ENCODE results near the gene ELP1. TPM values are rescaled to one million over a fixed set of nuclear protein-coding genes. Genes with fewer than 3 reads are reported as not detected.
A peak's percentile ranks its signal among the peaks of the same experiment; 100 is the strongest.

Gene ELP1
- total and polyA plus RNA-seq, 2 donors (not counting 3 experiments of a cell fraction or from before 2014, with no cell fraction given), result 12.6 to 21.8 TPM

DNA sequence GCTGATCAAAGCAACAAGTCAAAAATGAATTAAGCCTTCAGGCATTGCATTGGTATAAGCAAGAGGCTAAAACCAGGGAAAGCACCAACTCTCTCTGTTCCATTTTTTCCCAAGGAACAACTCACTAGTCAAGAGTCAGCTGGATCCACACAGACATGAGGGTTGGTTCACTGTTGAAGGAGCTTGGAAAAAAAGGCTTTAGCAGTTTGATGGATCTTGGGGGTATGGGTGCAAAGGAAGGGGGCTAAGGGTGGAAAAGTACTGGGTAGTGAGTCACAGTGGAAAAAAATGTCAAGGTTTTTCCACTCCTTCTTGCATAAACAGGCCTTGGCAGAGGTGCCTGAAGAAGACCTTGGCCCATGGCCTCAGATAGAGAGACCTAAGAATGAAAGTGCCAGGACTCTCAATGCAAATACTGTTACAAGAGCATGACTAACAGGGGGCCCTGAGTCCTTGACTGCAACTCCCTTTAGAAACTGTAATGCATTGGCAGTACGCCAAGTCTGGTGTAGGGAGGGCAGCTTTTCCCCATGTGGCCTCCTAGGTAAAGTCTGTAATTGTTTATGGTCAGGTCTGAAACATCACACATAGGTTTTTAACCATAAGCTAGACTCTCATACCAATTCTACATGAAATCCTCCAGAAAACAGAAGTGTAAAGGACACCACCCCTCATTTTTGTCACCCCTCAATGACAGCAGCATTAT, 48.1 kb downstream of the ELP1 start:
- Histone ChIP-seq H3K4me2 (ENCODE audit: insufficient read depth, low read length) (no peak overlapping the region), H3K4me3 (replicated peaks in 1 of 3; ENCODE audit: insufficient read depth in 1 of 3, low read depth in 1 of 3, low read length in 3 of 3) (no peak overlapping the region), H3K9me3 (replicated peaks; ENCODE audit: control insufficient read depth, insufficient read depth, low read length) (no peaks in the 10 kb centered on the region), H4K20me1 (replicated peaks; ENCODE audit: control insufficient read depth, extremely low read depth, insufficient read depth, low read length) (no peaks in the 10 kb centered on the region), H3K4me1 (ENCODE audit: control insufficient read depth, extremely low read depth, insufficient read depth, low read length) (peaks cover 3% of the 10 kb centered on the region), H2AFZ (ENCODE audit: low read depth, low read length) (no peak overlapping the region), H3K9ac (replicated peaks; ENCODE audit: extremely low read depth, insufficient read depth, low read length) (no peak overlapping the region), H3K36me3 (ENCODE audit: control insufficient read depth in 2 of 2, extremely low read depth in 1 of 2, insufficient read depth in 2 of 2, low read length in 2 of 2) (peaks cover 4% of the 10 kb centered on the region in 2 experiments), H3K27ac (ENCODE audit: insufficient read depth, low read depth, low read length) (no peak overlapping the region), H3K9me1 (replicated peaks; ENCODE audit: control insufficient read depth, extremely low read depth, insufficient read depth, low read length) (no peaks in the 10 kb centered on the region), H3K27me3 (ENCODE audit: control insufficient read depth in 2 of 2, insufficient read depth in 2 of 2, low read length in 2 of 2) (no peaks in the 10 kb centered on the region), H3K79me2 (ENCODE audit: control insufficient read depth, insufficient read depth, low read length) (no peaks in the 10 kb centered on the region)
- dilution Hi-C loops (cut with MboI; ENCODE audit: extremely low pct_ligation_motif_present, low sequenced_read_pairs) (no loop called here), intact Hi-C loops (cut with micrococcal nuclease) (no loop called here)
- no TSS peak for BruUV-seq (replicated peaks)
- POLR2A ChIA-PET, result no interaction called here
- TF ChIP-seq MYC (IDR thresholded peaks at IDR 0.05; ENCODE audit: low read depth, low read length) (no peak), EZH2 (IDR thresholded peaks at IDR 0.05; ENCODE audit: borderline replicate concordance, low read depth, low read length, severe bottlenecking) (no peak), GATA2 (IDR thresholded peaks at IDR 0.05; ENCODE audit: insufficient read depth, insufficient read length, low read depth, low read length) (no peak), FOS (IDR thresholded peaks at IDR 0.05; ENCODE audit: borderline replicate concordance, insufficient read depth, low read length) (no peak), POLR2AphosphoS5 (IDR thresholded peaks at IDR 0.05; ENCODE audit: insufficient read depth, low read depth, low read length) (no peak)
- TF ChIP-seq, protein P1, sequence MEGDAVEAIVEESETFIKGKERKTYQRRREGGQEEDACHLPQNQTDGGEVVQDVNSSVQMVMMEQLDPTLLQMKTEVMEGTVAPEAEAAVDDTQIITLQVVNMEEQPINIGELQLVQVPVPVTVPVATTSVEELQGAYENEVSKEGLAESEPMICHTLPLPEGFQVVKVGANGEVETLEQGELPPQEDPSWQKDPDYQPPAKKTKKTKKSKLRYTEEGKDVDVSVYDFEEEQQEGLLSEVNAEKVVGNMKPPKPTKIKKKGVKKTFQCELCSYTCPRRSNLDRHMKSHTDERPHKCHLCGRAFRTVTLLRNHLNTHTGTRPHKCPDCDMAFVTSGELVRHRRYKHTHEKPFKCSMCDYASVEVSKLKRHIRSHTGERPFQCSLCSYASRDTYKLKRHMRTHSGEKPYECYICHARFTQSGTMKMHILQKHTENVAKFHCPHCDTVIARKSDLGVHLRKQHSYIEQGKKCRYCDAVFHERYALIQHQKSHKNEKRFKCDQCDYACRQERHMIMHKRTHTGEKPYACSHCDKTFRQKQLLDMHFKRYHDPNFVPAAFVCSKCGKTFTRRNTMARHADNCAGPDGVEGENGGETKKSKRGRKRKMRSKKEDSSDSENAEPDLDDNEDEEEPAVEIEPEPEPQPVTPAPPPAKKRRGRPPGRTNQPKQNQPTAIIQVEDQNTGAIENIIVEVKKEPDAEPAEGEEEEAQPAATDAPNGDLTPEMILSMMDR (IDR thresholded peaks at IDR 0.05; ENCODE audit: extremely low read depth in 1 of 2, insufficient read depth in 1 of 2, low read depth in 1 of 2, low read length in 2 of 2), result no peak
- CTCF ChIA-PET, result interaction anchor here (0.5 to 2.2 kb wide), 5 partner anchors 9 to 172 kb away, joined by 3 to 9 read pairs (median 4); no protein-coding TSS in a partner anchor
- FAIRE-seq (peak; percentile 35), DNase-seq (ENCODE audit: low read depth, low spot score) (peak; percentile 67)

All from endothelial cell of umbilical vein (primary cell).